ENCODE data around the gene PIGN. TPM values are rescaled to one million over a fixed set of nuclear protein-coding genes. Genes with fewer than 3 reads are reported as not detected.

Gene PIGN
- total RNA-seq, 1 experiment from 2014 or later = 21.4 TPM

GRCh38 chr18:62157843-62158242 lies 29.0 kb downstream of the PIGN start:
- ATAC-seq = no peak
- POLR2A ChIA-PET = no interaction called here
- intact Hi-C loops (cut with micrococcal nuclease; ENCODE audit: unreplicated experiment) (no loop called here), in situ Hi-C loops (cut with HindIII; ENCODE audit: low pct_unique_long_range_greater_than_20kb, low sequenced_read_pairs) (no loop called here)
- no peak for DNase-seq (ENCODE audit: low read depth, low spot score)
- H3K4me1 ChIP-seq (ENCODE audit: control insufficient read depth, insufficient read depth, low read length) = no peaks in the 10 kb centered on the region
- CTCF ChIA-PET = no interaction called here
- H3K36me3 ChIP-seq (ENCODE audit: control insufficient read depth, insufficient read depth, low read length) = no peaks in the 10 kb centered on the region; the same call in 1 of the 2 replicates
- no peaks in the 10 kb centered on the region for H3K27me3 ChIP-seq (ENCODE audit: control insufficient read depth, insufficient read depth, low read length)
- H3K27ac ChIP-seq (ENCODE audit: low read length) = no peak overlapping the region
- H3K9me3 ChIP-seq (ENCODE audit: control insufficient read depth, insufficient read depth, low read depth, low read length) = no peaks in the 10 kb centered on the region
- TF ChIP-seq SIN3A (IDR thresholded peaks at IDR 0.05; ENCODE audit: borderline replicate concordance, insufficient read depth, low read depth, low read length) = no peak
- TF ChIP-seq REST (IDR thresholded peaks at IDR 0.05; ENCODE audit: insufficient read depth in 1 of 2, low read depth in 2 of 2, low read length in 1 of 2) = no peak
- no peak for TF ChIP-seq CTCF (IDR thresholded peaks at IDR 0.05)
- no peak for TF ChIP-seq POLR2AphosphoS5 (IDR thresholded peaks at IDR 0.05; ENCODE audit: low read depth, low read length)
- no peak for TF ChIP-seq TCF7L2 (IDR thresholded peaks at IDR 0.05; ENCODE audit: low read depth, low read length)
- no peak overlapping the region for H3K4me3 ChIP-seq (ENCODE audit: low read depth in 2 of 2, low read length in 2 of 2)
- BruUV-seq (replicated peaks) = no TSS peak

- no peak for TF ChIP-seq TCF7L2 (IDR thresholded peaks at IDR 0.05; ENCODE audit: low read depth, low read length)
- no peak for TF ChIP-seq REST (IDR thresholded peaks at IDR 0.05; ENCODE audit: insufficient read depth in 1 of 2, low read depth in 2 of 2, low read length in 1 of 2)
- no peak for TF ChIP-seq CTCF (IDR thresholded peaks at IDR 0.05)
- no peak for TF ChIP-seq SIN3A (IDR thresholded peaks at IDR 0.05; ENCODE audit: borderline replicate concordance, insufficient read depth, low read depth, low read length)
- no peak for TF ChIP-seq POLR2AphosphoS5 (IDR thresholded peaks at IDR 0.05; ENCODE audit: low read depth, low read length)
- H3K36me3 ChIP-seq (ENCODE audit: control insufficient read depth, insufficient read depth, low read length) = no peaks in the 10 kb centered on the region; the same call in 1 of the 2 replicates
- POLR2A ChIA-PET = no interaction called here
- H3K27ac ChIP-seq (ENCODE audit: low read length) = no peak overlapping the region
- in situ Hi-C loops (cut with HindIII; ENCODE audit: low pct_unique_long_range_greater_than_20kb, low sequenced_read_pairs) (no loop called here), intact Hi-C loops (cut with micrococcal nuclease; ENCODE audit: unreplicated experiment) (no loop called here)
- CTCF ChIA-PET = no interaction called here
- no peak overlapping the region for H3K4me3 ChIP-seq (ENCODE audit: low read depth in 2 of 2, low read length in 2 of 2)
- no TSS peak for BruUV-seq (replicated peaks)
- no peaks in the 10 kb centered on the region for H3K27me3 ChIP-seq (ENCODE audit: control insufficient read depth, insufficient read depth, low read length)
- DNase-seq (ENCODE audit: low read depth, low spot score) (no peak), ATAC-seq (no peak)
- H3K9me3 ChIP-seq (ENCODE audit: control insufficient read depth, insufficient read depth, low read depth, low read length) = no peaks in the 10 kb centered on the region
- H3K4me1 ChIP-seq (ENCODE audit: control insufficient read depth, insufficient read depth, low read length) = no peaks in the 10 kb centered on the region
Observed at GRCh38 chr18:62152844-62153243, 34.0 kb downstream of the PIGN start.
